ENCODE results near the gene G6PC1. TPM values are rescaled to one million over a fixed set of nuclear protein-coding genes. Genes with fewer than 3 reads are reported as not detected.
"Not testable (repeated sequence)": the region's sequence is repeated elsewhere in the genome, so short reads cannot be mapped to it uniquely, and the experiment has no call there.

Gene G6PC1
- not detected in 3 replicates for total RNA-seq

DNA sequence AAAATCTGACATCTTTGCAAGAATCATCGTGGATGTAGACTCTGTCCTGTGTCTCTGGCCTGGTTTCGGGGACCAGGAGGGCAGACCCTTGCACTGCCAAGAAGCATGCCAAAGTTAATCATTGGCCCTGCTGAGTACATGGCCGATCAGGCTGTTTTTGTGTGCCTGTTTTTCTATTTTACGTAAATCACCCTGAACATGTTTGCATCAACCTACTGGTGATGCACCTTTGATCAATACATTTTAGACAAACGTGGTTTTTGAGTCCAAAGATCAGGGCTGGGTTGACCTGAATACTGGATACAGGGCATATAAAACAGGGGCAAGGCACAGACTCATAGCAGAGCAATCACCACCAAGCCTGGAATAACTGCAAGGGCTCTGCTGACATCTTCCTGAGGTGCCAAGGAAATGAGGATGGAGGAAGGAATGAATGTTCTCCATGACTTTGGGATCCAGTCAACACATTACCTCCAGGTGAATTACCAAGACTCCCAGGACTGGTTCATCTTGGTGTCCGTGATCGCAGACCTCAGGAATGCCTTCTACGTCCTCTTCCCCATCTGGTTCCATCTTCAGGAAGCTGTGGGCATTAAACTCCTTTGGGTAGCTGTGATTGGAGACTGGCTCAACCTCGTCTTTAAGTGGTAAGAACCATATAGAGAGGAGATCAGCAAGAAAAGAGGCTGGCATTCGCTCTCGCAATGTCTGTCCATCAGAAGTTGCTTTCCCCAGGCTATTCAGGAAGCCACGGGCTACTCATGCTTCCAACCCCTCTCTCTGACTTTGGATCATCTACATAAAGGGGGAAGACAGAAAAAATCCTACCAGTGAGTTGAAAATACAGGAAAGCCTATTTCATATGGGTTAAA is at the start of gene G6PC1:
G6PC1 (plus strand) TSS at position 340 of the 872 bp plus-strand sequence; CDS start at position 418, 78 bp downstream.
- no peaks in the 10 kb centered on the region for H3K36me3 Mint-ChIP-seq
- no peaks in the 10 kb centered on the region for H3K9me3 Mint-ChIP-seq
- H3K27me3 Mint-ChIP-seq (ENCODE audit: low read depth), result peaks cover 21% of the 10 kb centered on the region
- no peaks in the 10 kb centered on the region for H3K4me1 Mint-ChIP-seq
- no peak within 1 kb of the TSS for H3K4me3 Mint-ChIP-seq
- DNase-seq (ENCODE audit: low spot score in 2 of 2, unreplicated experiment in 2 of 2), result no peak
- H3K27ac Mint-ChIP-seq, result no peak within 1 kb of the TSS
- TF ChIP-seq, protein P1, sequence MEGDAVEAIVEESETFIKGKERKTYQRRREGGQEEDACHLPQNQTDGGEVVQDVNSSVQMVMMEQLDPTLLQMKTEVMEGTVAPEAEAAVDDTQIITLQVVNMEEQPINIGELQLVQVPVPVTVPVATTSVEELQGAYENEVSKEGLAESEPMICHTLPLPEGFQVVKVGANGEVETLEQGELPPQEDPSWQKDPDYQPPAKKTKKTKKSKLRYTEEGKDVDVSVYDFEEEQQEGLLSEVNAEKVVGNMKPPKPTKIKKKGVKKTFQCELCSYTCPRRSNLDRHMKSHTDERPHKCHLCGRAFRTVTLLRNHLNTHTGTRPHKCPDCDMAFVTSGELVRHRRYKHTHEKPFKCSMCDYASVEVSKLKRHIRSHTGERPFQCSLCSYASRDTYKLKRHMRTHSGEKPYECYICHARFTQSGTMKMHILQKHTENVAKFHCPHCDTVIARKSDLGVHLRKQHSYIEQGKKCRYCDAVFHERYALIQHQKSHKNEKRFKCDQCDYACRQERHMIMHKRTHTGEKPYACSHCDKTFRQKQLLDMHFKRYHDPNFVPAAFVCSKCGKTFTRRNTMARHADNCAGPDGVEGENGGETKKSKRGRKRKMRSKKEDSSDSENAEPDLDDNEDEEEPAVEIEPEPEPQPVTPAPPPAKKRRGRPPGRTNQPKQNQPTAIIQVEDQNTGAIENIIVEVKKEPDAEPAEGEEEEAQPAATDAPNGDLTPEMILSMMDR (IDR thresholded peaks at IDR 0.05; ENCODE audit: unreplicated experiment), result no peak

DNA sequence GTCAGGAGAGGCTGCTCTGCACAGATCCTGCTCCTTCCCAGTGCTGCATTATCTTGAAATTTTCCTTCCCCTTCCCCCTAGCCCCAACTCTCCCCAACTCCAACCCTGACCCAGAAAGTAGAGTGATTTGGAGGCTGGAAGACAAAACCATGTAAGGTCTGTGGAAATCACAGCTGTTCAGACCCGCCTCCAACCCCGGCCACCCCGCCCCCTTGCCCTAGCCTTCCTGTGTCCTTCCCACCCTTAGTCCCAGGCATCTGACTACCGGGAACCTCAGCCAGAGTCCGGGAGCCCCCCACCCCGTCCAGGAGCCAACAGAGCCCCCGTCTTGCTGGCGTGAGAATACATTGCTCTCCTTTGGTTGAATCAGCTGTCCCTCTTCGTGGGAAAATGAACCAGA is 49.6 kb upstream of the G6PC1 start, which contains the start of gene AOC3:
AOC3 (plus strand) TSS at position 246 of the 400 bp plus-strand sequence; CDS start at position 391, 145 bp downstream.
- H3K4me3 Mint-ChIP-seq, result no peak within 1 kb of the TSS

DNA sequence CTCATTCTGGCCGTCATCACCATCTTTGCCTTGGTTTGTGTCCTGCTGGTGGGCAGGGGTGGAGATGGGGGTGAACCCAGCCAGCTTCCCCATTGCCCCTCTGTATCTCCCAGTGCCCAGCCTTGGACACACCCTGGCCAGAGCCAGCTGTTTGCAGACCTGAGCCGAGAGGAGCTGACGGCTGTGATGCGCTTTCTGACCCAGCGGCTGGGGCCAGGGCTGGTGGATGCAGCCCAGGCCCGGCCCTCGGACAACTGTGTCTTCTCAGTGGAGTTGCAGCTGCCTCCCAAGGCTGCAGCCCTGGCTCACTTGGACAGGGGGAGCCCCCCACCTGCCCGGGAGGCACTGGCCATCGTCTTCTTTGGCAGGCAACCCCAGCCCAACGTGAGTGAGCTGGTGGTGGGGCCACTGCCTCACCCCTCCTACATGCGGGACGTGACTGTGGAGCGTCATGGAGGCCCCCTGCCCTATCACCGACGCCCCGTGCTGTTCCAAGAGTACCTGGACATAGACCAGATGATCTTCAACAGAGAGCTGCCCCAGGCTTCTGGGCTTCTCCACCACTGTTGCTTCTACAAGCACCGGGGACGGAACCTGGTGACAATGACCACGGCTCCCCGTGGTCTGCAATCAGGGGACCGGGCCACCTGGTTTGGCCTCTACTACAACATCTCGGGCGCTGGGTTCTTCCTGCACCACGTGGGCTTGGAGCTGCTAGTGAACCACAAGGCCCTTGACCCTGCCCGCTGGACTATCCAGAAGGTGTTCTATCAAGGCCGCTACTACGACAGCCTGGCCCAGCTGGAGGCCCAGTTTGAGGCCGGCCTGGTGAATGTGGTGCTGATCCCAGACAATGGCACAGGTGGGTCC is 49.0 kb upstream of the G6PC1 start:
- DNase-seq (ENCODE audit: low spot score in 2 of 2, unreplicated experiment in 2 of 2); H3K27ac Mint-ChIP-seq; H3K4me1 Mint-ChIP-seq; H3K9me3 Mint-ChIP-seq; H3K4me3 Mint-ChIP-seq; H3K36me3 Mint-ChIP-seq; H3K27me3 Mint-ChIP-seq (ENCODE audit: low read depth): not testable (repeated sequence)

More for the DNA sequence above, 49.6 kb upstream of the G6PC1 start, which contains the start of gene AOC3:
- Mint-ChIP-seq H3K27me3 (ENCODE audit: low read depth) (peaks cover 5% of the 10 kb centered on the region), H3K27ac (no peak within 1 kb of the TSS), H3K36me3 (no peaks in the 10 kb centered on the region), H3K9me3 (no peaks in the 10 kb centered on the region), H3K4me1 (no peaks in the 10 kb centered on the region)
- TF ChIP-seq, protein P1 (IDR thresholded peaks at IDR 0.05; ENCODE audit: unreplicated experiment), result no peak
- DNase-seq (ENCODE audit: low spot score in 2 of 2, unreplicated experiment in 2 of 2), result no peak

DNA sequence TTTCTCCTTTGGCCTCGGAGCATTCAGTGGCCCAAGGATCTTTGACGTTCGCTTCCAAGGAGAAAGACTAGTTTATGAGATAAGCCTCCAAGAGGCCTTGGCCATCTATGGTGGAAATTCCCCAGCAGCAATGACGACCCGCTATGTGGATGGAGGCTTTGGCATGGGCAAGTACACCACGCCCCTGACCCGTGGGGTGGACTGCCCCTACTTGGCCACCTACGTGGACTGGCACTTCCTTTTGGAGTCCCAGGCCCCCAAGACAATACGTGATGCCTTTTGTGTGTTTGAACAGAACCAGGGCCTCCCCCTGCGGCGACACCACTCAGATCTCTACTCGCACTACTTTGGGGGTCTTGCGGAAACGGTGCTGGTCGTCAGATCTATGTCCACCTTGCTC is 48.2 kb upstream of the G6PC1 start:
- Mint-ChIP-seq H3K36me3 (no peaks in the 10 kb centered on the region), H3K9me3 (no peaks in the 10 kb centered on the region), H3K27me3 (ENCODE audit: low read depth) (peaks cover 5% of the 10 kb centered on the region), H3K4me1 (no peaks in the 10 kb centered on the region), H3K27ac (no peak overlapping the region), H3K4me3 (no peak overlapping the region)
- DNase-seq (ENCODE audit: low spot score in 2 of 2, unreplicated experiment in 2 of 2), result no peak
- TF ChIP-seq, protein P1 (IDR thresholded peaks at IDR 0.05; ENCODE audit: unreplicated experiment), result no peak

DNA sequence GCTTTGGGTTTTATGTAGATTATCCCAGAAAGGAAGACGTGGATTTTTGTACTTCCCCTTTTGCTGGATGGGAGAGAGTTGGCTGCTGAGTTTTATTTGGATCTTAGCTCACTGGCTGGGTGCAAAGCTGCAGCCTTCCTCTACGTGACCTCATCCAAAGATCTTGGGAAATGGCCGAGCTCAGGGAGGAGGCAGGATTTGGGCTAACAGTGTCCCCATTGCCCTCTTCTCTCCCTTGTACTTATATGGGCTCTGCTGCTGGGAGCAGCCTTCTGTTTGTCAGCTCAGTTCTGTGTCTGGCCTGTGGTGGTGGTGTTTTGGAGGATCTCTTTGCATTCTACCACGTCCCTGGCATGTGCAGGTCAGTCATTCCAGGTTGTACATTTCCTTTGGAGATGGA is 47.6 kb upstream of the G6PC1 start:
- H3K4me1 Mint-ChIP-seq, result no peaks in the 10 kb centered on the region

More for the DNA sequence above, 47.6 kb upstream of the G6PC1 start:
- DNase-seq (ENCODE audit: low spot score in 2 of 2, unreplicated experiment in 2 of 2), result no peak
- no peaks in the 10 kb centered on the region for H3K36me3 Mint-ChIP-seq
- no peak overlapping the region for H3K4me3 Mint-ChIP-seq
- no peaks in the 10 kb centered on the region for H3K9me3 Mint-ChIP-seq
- H3K27ac Mint-ChIP-seq, result no peak overlapping the region
- TF ChIP-seq, protein P1 (IDR thresholded peaks at IDR 0.05; ENCODE audit: unreplicated experiment), result no peak
- H3K27me3 Mint-ChIP-seq (ENCODE audit: low read depth), result peaks cover 5% of the 10 kb centered on the region
